Neuronal stem cell (in vitro differentiated cells): Measurements from ENCODE around the gene AATK.

Experiments
- DNase-seq: peaks from one replicate; pipeline ENCODE4 v3.0.0-alpha.2; 2013; ENCODE audit warnings: low spot score
- H2AFZ ChIP-seq: one replicate; pipeline ENCODE4 v1.6.1; 2013; ENCODE audit warnings: mild to moderate bottlenecking, low read length, inconsistent platforms
- H2AK5ac ChIP-seq: 2 replicates; pipeline ENCODE4 v1.6.1; 2013; ENCODE audit warnings: low read depth, mild to moderate bottlenecking, inconsistent platforms, low read length, moderate library complexity, mixed read lengths
- H2BK120ac ChIP-seq: 2 replicates; pipeline ENCODE4 v1.6.1; 2013; ENCODE audit warnings: low read depth, mild to moderate bottlenecking, inconsistent platforms, low read length, moderate library complexity, mixed read lengths
- H2BK12ac ChIP-seq: one replicate; pipeline ENCODE4 v1.6.1; 2013; ENCODE audit warnings: low read length, inconsistent platforms
- H2BK15ac ChIP-seq: 2 replicates; pipeline ENCODE4 v1.6.1; 2013; ENCODE audit warnings: mild to moderate bottlenecking, low read length, inconsistent platforms, mixed read lengths
- H2BK5ac ChIP-seq: one replicate; pipeline ENCODE4 v1.6.1; 2013; ENCODE audit warnings: inconsistent platforms, mild to moderate bottlenecking, low read length, moderate library complexity
- H3K14ac ChIP-seq: one replicate; pipeline ENCODE4 v1.6.1; 2013; ENCODE audit warnings: low read length, inconsistent platforms
- H3K18ac ChIP-seq: 2 replicates; pipeline ENCODE4 v1.6.1; 2013; ENCODE audit warnings: low read length, inconsistent platforms
- H3K23ac ChIP-seq: 2 replicates; pipeline ENCODE4 v1.6.1; 2013; ENCODE audit warnings: low read depth, mild to moderate bottlenecking, mixed read lengths, low read length, inconsistent platforms; ENCODE audit not compliant: poor library complexity
- H3K27ac ChIP-seq: replicated peaks from 3 replicates; pipeline ENCODE4 v1.5.1; 2013; ENCODE audit warnings: low read length, inconsistent platforms
- H3K27me3 ChIP-seq, 3 experiments: 2 replicates each; pipeline ENCODE4 v1.6.1; 2013; ENCODE audit warnings: low read length in 3 of 3, mild to moderate bottlenecking in 2 of 3, inconsistent platforms in 1 of 3, low read depth in 1 of 3, mixed read lengths in 1 of 3, moderate library complexity in 1 of 3; ENCODE audit not compliant: control insufficient read depth in 3 of 3, insufficient read depth in 3 of 3
- H3K36me3 ChIP-seq, 2 donors: replicated peaks in 1 of 2; 2 replicates each; pipeline ENCODE4 v1.6.1; 2013; ENCODE audit warnings: low read length in 2 of 2; ENCODE audit not compliant: control insufficient read depth in 2 of 2, insufficient read depth in 2 of 2
- H3K4ac ChIP-seq: 2 replicates; pipeline ENCODE4 v1.6.1; 2013; ENCODE audit warnings: inconsistent platforms, mild to moderate bottlenecking, low read length, moderate library complexity
- H3K4me1 ChIP-seq, 2 donors: 1 replicate in 1 of 2; 2 replicates in 1 of 2; pipeline ENCODE4 v1.6.1; 2013; ENCODE audit warnings: low read length in 2 of 2, low read depth in 1 of 2; ENCODE audit not compliant: control insufficient read depth in 2 of 2, insufficient read depth in 1 of 2
- H3K4me2 ChIP-seq: one replicate; pipeline ENCODE4 v1.6.1; 2013; ENCODE audit warnings: mild to moderate bottlenecking, low read length, inconsistent platforms; ENCODE audit not compliant: insufficient read depth, poor library complexity, severe bottlenecking
- H3K4me3 ChIP-seq, 2 donors: 2 replicates each; pipeline ENCODE4 v1.5.1; 2013; ENCODE audit warnings: low read length in 2 of 2, mild to moderate bottlenecking in 2 of 2, inconsistent platforms in 1 of 2, moderate library complexity in 1 of 2
- H3K79me1 ChIP-seq: one replicate; pipeline ENCODE4 v1.6.1; 2013; ENCODE audit warnings: low read depth, mild to moderate bottlenecking, inconsistent platforms, low read length, moderate library complexity
- H3K9ac ChIP-seq: one replicate; pipeline ENCODE4 v1.6.1; 2013; ENCODE audit warnings: mild to moderate bottlenecking, low read depth, low read length, inconsistent platforms; ENCODE audit not compliant: poor library complexity
- H3K9me3 ChIP-seq, 2 donors: replicated peaks in 1 of 2; 2 replicates each; pipeline versions ENCODE3 to v1.6.1; 2013; ENCODE audit warnings: low read length in 2 of 2, mild to moderate bottlenecking in 2 of 2, inconsistent platforms in 1 of 2, low read depth in 1 of 2, mixed read lengths in 1 of 2, moderate library complexity in 1 of 2; ENCODE audit not compliant: control insufficient read depth in 2 of 2, insufficient read depth in 1 of 2
- H4K8ac ChIP-seq: one replicate; pipeline ENCODE4 v1.6.1; 2013; ENCODE audit warnings: low read depth, mild to moderate bottlenecking, inconsistent platforms, low read length, moderate library complexity
- H4K91ac ChIP-seq: one replicate; pipeline ENCODE4 v1.6.1; 2013; ENCODE audit warnings: low read length, low read depth, mild to moderate bottlenecking, inconsistent platforms; ENCODE audit not compliant: poor library complexity
- WGBS, 2 donors: extraction: QIAGEN DNeasy Blood & Tissue Kit; methylation state at CpG; one replicate each; pipeline ENCODE4 v1.1.7; 2013; ENCODE audit warnings: missing lambda C conversion rate in 2 of 2, mixed read lengths in 1 of 2; ENCODE audit not compliant: insufficient read length in 2 of 2, insufficient replicate concordance in 1 of 2; ENCODE audit errors: extremely low coverage in 2 of 2; 5-methylcytosine and 5-hydroxymethylcytosine counted together

AATK gene

DNA sequence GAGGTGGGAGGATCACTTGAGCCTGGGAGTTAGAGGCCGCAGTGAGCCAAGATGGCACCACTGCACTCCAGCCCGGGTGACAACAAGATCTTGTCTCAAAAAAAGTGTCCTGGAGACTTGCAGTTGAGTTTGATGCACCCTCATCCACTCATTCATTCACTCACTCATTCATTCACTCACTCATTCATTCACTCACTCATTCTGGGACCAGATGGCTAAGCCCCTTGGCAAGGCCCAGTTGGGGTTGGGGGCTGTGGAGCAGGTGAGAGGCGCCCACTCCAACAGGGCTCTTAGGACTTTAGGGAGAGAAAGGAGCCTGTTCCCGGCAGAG lies 1.1 kb upstream of the AATK start:
- Histone ChIP-seq H4K8ac (no peak overlapping the region), H3K18ac (no peak overlapping the region), H3K4ac (no peak overlapping the region), H3K27me3 (peaks cover 0 to 11% (median 2%) of the 10 kb centered on the region in 3 experiments), H2BK15ac (no peak overlapping the region), H3K79me1 (peaks cover 6% of the 10 kb centered on the region), H3K14ac (no peak overlapping the region), H2BK5ac (no peak overlapping the region), H3K9ac (no peak overlapping the region), H3K4me3 (no peak overlapping the region), H2AK5ac (peak overlapping the region; percentile 88), H2AFZ (no peak overlapping the region), H4K91ac (no peak overlapping the region), H3K27ac (no peak overlapping the region), H3K4me2 (no peak overlapping the region), H2BK12ac (no peak overlapping the region), H3K36me3 (peaks cover 0 to 2% of the 10 kb centered on the region in 2 donors), H3K23ac (no peak overlapping the region), H3K9me3 (peaks cover 0 to 4% of the 10 kb centered on the region in 2 donors), H2BK120ac (no peak overlapping the region), H3K4me1 (peaks cover 12 to 19% of the 10 kb centered on the region in 2 donors)
- DNase-seq: no peak
- no CpG with 5 or more reads among the region's 4 CpGs for WGBS, 2 donors

DNA sequence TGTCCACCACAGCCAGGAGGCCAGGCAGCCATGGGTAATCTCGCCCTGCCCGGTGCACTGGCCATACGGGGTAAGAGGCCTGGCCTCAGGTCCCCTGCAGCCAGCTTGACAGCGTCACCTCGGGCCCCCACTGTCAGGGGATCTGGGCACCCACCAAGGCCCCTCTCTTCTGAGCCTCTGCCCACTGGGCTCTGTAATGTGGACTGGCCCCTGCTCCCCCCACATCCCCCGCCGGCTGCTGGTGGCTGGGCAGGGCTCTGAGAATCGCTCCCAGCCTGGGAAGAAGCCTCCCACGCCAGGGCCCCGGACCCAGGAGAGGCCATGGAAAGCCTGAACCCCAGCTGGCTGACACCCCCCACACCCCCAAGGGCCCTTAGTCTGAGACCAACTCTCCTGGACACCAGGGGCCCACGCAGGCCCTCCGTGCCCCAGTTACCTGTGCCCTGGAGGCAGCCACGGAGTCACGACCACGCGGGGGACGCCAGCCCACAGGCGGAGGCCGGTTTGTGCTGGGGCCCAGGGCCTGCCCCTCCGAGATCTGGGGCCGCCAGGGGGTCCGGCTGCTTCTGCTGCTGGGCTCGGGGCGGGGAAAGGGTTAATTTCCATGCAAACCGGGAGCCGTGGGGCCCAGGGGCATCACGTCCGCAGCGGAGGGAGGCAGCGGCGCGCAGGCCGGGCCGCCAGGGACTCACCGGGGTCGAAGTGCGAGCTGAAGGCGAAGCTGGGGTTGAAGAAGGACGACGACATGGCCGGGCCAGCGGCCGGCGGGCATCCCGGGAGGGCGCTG lies 582 bp downstream of the AATK start, which contains the start of gene PVALEF:
Gene PVALEF (plus strand): TSS at position 262 of the 787 bp plus-strand sequence. CDS start 15,720 bp downstream, outside the sequence.
- Histone ChIP-seq H3K36me3 (peaks cover 0 to 2% of the 10 kb centered on the region in 2 donors), H2BK5ac (peak within 1 kb of the TSS; percentile 71), H2AK5ac (peak within 1 kb of the TSS; percentile 99), H3K9ac (peak within 1 kb of the TSS; percentile 88), H2BK15ac (peak within 1 kb of the TSS; percentile 98), H3K4me1 (peaks cover 12 to 19% of the 10 kb centered on the region in 2 donors), H3K4me2 (peak within 1 kb of the TSS; percentile 86), H3K18ac (peak within 1 kb of the TSS; percentile 98), H3K79me1 (peaks cover 6% of the 10 kb centered on the region), H4K8ac (peak within 1 kb of the TSS; percentile 65), H3K23ac (peak within 1 kb of the TSS; percentile 95), H2BK120ac (peak within 1 kb of the TSS; percentile 100), H2AFZ (peak within 1 kb of the TSS; percentile 92), H3K14ac (peak within 1 kb of the TSS; percentile 94), H3K9me3 (peaks cover 0 to 3% of the 10 kb centered on the region in 2 donors), H3K4ac (peak within 1 kb of the TSS; percentile 76), H3K4me3 (peak within 1 kb of the TSS; percentile 53 to 82), H3K27ac (peak within 1 kb of the TSS; percentile 27), H4K91ac (peak within 1 kb of the TSS; percentile 95), H2BK12ac (peak within 1 kb of the TSS; percentile 98), H3K27me3 (peaks cover 0 to 11% (median 2%) of the 10 kb centered on the region in 3 experiments)
- peak; percentile 38 for DNase-seq
- WGBS, 2 donors: no CpG with 5 or more reads among the region's 46 CpGs

DNA sequence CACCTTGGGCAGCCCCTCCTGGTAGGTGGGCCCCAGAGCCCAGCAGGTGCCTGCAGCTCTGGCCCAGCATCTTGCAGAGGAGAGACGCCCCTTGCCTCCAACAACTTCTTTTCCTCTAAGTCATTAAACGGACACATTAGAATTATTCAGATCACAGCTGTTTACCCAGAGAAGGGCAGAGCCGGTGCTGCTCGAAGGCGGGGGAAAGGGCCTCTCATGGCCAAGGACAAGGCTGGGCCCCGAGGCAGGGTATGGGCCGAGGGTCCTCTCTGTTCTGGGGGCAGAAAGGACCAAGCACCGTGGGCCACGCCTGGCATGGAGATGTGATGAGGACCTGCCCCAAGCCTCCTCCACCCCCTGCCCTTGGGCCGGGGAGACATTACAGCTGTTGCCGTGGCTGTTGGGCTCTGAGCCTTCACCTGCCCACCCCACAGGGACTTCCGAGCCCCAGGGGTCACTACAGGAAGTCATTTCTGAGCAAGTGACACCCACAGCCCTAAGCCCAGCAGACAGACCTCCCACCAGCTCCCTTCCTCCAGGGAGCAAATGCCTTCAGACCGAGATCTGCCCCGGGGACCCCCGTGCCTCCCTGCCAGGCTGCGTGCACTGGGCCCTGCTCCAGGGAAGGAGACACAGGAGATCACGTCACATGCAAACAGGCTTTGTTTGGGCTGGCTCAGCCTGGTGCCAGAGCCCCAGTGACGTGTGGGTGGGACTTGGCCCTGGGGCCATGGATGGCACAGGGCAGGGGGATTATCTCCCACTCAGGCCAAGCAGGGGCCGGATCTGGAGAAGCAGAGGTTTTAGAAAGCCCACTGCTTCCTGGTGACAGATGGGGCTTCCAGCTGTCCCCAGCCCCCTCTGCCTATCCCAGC lies 1.4 kb downstream of the AATK start:
- peak overlapping the region; percentile 98 for H2BK12ac ChIP-seq
- peak overlapping the region; percentile 98 for H2BK15ac ChIP-seq
- H3K18ac ChIP-seq: peak overlapping the region; percentile 98
- H2AK5ac ChIP-seq: peak overlapping the region; percentile 99
- peak overlapping the region; percentile 92 for H2AFZ ChIP-seq
- H2BK120ac ChIP-seq: peak overlapping the region; percentile 100
- peak overlapping the region; percentile 94 for H3K14ac ChIP-seq
- peak overlapping the region; percentile 95 for H3K23ac ChIP-seq
- H3K36me3 ChIP-seq: no peaks in the 10 kb centered on the region
- no CpG with 5 or more reads among the region's 19 CpGs for WGBS, 2 donors
- peak overlapping the region; percentile 27 for H3K27ac ChIP-seq
- H3K4me3 ChIP-seq: peak overlapping the region; percentile 24 to 53
- peak overlapping the region; percentile 83 for H3K9ac ChIP-seq
- H2BK5ac ChIP-seq: peak overlapping the region; percentile 71
- H3K9me3 ChIP-seq: no peaks in the 10 kb centered on the region
- peak overlapping the region; percentile 65 for H4K8ac ChIP-seq
- peak overlapping the region; percentile 76 for H3K4ac ChIP-seq
- peaks cover 5% of the 10 kb centered on the region for H3K79me1 ChIP-seq
- no peak for DNase-seq
- H3K4me2 ChIP-seq: peak overlapping the region; percentile 86
- H3K4me1 ChIP-seq: peaks cover 12 to 19% of the 10 kb centered on the region in 2 donors
- H4K91ac ChIP-seq: no peak overlapping the region
- H3K27me3 ChIP-seq: peaks cover 0 to 11% (median 2%) of the 10 kb centered on the region in 3 experiments
